ENCODE data around the gene CENPS. TPM values are rescaled to one million over a fixed set of nuclear protein-coding genes. Genes with fewer than 3 reads are reported as not detected.

Gene CENPS
- total and polyA plus RNA-seq, 2 donors (not counting 1 experiment from before 2014, with no cell fraction given), result 3.1 to 10.9 TPM

GRCh38 chr1:10489291-10490055, 59.2 kb downstream of the CENPS start:
- no peak overlapping the region for H3K4me2 ChIP-seq (replicated peaks; ENCODE audit: low read depth, low read length, poor library complexity, severe bottlenecking)
- peaks cover 0 to 2% of the 10 kb centered on the region in 2 donors for H3K4me1 ChIP-seq (ENCODE audit: control insufficient read depth in 2 of 2, insufficient read depth in 2 of 2, low read length in 2 of 2)
- H3K4me3 Mint-ChIP-seq, result no peak overlapping the region
- H3K27me3 ChIP-seq (replicated peaks in 1 of 4; ENCODE audit: control extremely low read depth in 1 of 4, control insufficient read depth in 3 of 4, insufficient read depth in 4 of 4, low read length in 3 of 4), result no peaks in the 10 kb centered on the region
- ChIA-PET POLR2A (no interaction called here), CTCF (no interaction called here)
- H3K9ac ChIP-seq (ENCODE audit: low read length), result no peak overlapping the region
- H3K9me3 ChIP-seq (ENCODE audit: control extremely low read depth in 1 of 3, control insufficient read depth in 2 of 3, insufficient read depth in 1 of 3, low read length in 2 of 3), result peaks cover 0 to 5% (median 2%) of the 10 kb centered on the region in 3 donors
- TF ChIP-seq CTCF (IDR thresholded peaks at IDR 0.05), result no peak
- TF ChIP-seq EZH2 (IDR thresholded peaks at IDR 0.05; ENCODE audit: borderline replicate concordance, insufficient read depth, low read depth, low read length, poor library complexity, severe bottlenecking), result no peak
- H3K79me2 ChIP-seq (ENCODE audit: control insufficient read depth, insufficient read depth, low read length), result peaks cover 87% of the 10 kb centered on the region
- H3K36me3 ChIP-seq (replicated peaks in 1 of 2; ENCODE audit: control extremely low read depth in 1 of 2, control insufficient read depth in 1 of 2, extremely low read depth in 1 of 2, insufficient read depth in 2 of 2, low read length in 1 of 2), result peaks cover 0 to 5% of the 10 kb centered on the region in 2 experiments
- DNase-seq (no peak), ATAC-seq (ENCODE audit: low read depth) (no peak)
- no peak overlapping the region for H3K27ac Mint-ChIP-seq
- no peak overlapping the region for H2AFZ ChIP-seq (ENCODE audit: insufficient read depth, low read depth, low read length, poor library complexity, severe bottlenecking)
- no peaks in the 10 kb centered on the region for H3K27me3 Mint-ChIP-seq
- H4K20me1 ChIP-seq (ENCODE audit: control insufficient read depth, insufficient read depth, low read length, poor library complexity, severe bottlenecking), result peaks cover 11% of the 10 kb centered on the region
- 77% methylated on average over 3 of the region's 4 CpGs for WGBS (ENCODE audit: insufficient coverage)
- H3K4me1 Mint-ChIP-seq, result peaks cover 7% of the 10 kb centered on the region
- intact Hi-C loops (cut with micrococcal nuclease), result no loop called here
- no peaks in the 10 kb centered on the region for H3K9me3 Mint-ChIP-seq (ENCODE audit: insufficient read depth)
- H3K27ac ChIP-seq (ENCODE audit: low read length in 2 of 2), result no peak overlapping the region
- no peak overlapping the region for H3K4me3 ChIP-seq (ENCODE audit: control extremely low read depth in 1 of 5, extremely low read depth in 1 of 5, insufficient read depth in 1 of 5, low read depth in 2 of 5, low read length in 4 of 5)

- Mint-ChIP-seq H3K9me3 (ENCODE audit: insufficient read depth) (no peaks in the 10 kb centered on the region), H3K27me3 (no peaks in the 10 kb centered on the region), H3K4me1 (peaks cover 13% of the 10 kb centered on the region), H3K4me3 (no peak overlapping the region), H3K27ac (no peak overlapping the region)
- Histone ChIP-seq H3K9me3 (ENCODE audit: control extremely low read depth in 1 of 3, control insufficient read depth in 2 of 3, insufficient read depth in 1 of 3, low read length in 2 of 3) (peaks cover 0 to 5% (median 2%) of the 10 kb centered on the region in 3 donors), H3K4me3 (ENCODE audit: control extremely low read depth in 1 of 5, extremely low read depth in 1 of 5, insufficient read depth in 1 of 5, low read depth in 2 of 5, low read length in 4 of 5) (no peak overlapping the region), H3K4me1 (ENCODE audit: control insufficient read depth in 2 of 2, insufficient read depth in 2 of 2, low read length in 2 of 2) (peaks cover 6 to 10% of the 10 kb centered on the region in 2 donors), H3K4me2 (replicated peaks; ENCODE audit: low read depth, low read length, poor library complexity, severe bottlenecking) (no peak overlapping the region), H2AFZ (ENCODE audit: insufficient read depth, low read depth, low read length, poor library complexity, severe bottlenecking) (no peak overlapping the region), H3K36me3 (replicated peaks in 1 of 2; ENCODE audit: control extremely low read depth in 1 of 2, control insufficient read depth in 1 of 2, extremely low read depth in 1 of 2, insufficient read depth in 2 of 2, low read length in 1 of 2) (peaks cover 0 to 3% of the 10 kb centered on the region in 2 experiments), H3K27ac (ENCODE audit: low read length in 2 of 2) (no peak overlapping the region), H3K9ac (ENCODE audit: low read length) (no peak overlapping the region), H3K27me3 (replicated peaks in 1 of 4; ENCODE audit: control extremely low read depth in 1 of 4, control insufficient read depth in 3 of 4, insufficient read depth in 4 of 4, low read length in 3 of 4) (no peaks in the 10 kb centered on the region), H4K20me1 (ENCODE audit: control insufficient read depth, insufficient read depth, low read length, poor library complexity, severe bottlenecking) (peaks cover 15% of the 10 kb centered on the region), H3K79me2 (ENCODE audit: control insufficient read depth, insufficient read depth, low read length) (peaks cover 85% of the 10 kb centered on the region)
- no peak for DNase-seq
- intact Hi-C loops (cut with micrococcal nuclease), result no loop called here
- 92% methylated on average over 7 of the region's 12 CpGs for WGBS (ENCODE audit: insufficient coverage)
- no peak for ATAC-seq (ENCODE audit: low read depth)
- ChIA-PET CTCF (interaction anchor here (0.7 to 2.3 kb wide), 2 partner anchors 61 to 1126 kb away, joined by 3 to 13 read pairs; partner anchors contain the start of gene CENPS), POLR2A (no interaction called here)
- TF ChIP-seq EZH2 (IDR thresholded peaks at IDR 0.05; ENCODE audit: borderline replicate concordance, insufficient read depth, low read depth, low read length, poor library complexity, severe bottlenecking) (no peak), CTCF (IDR thresholded peaks at IDR 0.05) (no peak)
These were observed 60.2 kb downstream of the CENPS start for GRCh38 chr1:10490286-10490970.

All from B cell (primary cell).